GM12874 (cell line): ENCODE results near the gene ATP9B.

Source experiments
- CTCF ChIP-seq: IDR thresholded peaks from 2 replicates; pipeline ENCODE4 v1.5.1; 2011; ENCODE audit warnings: low read depth, mild to moderate bottlenecking, control low read depth, low read length, moderate library complexity; ENCODE audit not compliant: insufficient read depth

ATP9B gene

GRCh38 chr18:79187532-79188277 lies 118.5 kb downstream of the ATP9B start:
- no peak for TF ChIP-seq CTCF

- no peak for TF ChIP-seq CTCF
Measured at GRCh38 chr18:79191418-79191817, 122.2 kb downstream of the ATP9B start.

DNA sequence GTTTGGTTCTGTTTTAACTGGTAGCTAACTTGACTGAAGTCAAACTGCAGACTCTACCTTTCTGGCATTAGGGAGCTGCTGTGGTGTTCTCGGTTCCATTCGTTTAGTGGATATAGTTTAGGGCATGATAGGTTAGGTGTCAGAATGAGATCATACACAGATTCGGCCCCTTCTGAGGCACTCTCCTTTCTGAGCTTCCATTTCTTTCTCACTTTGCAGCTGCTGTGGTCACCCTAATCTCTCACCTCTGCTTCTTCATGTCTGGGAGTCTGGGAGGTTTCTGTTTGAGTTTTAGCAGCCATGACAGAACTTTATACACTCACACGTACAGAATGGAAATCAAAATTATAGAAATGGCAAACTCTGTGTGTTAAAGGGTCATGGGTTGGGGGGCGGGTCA lies 122.8 kb downstream of the ATP9B start:
- no peak for TF ChIP-seq CTCF

DNA sequence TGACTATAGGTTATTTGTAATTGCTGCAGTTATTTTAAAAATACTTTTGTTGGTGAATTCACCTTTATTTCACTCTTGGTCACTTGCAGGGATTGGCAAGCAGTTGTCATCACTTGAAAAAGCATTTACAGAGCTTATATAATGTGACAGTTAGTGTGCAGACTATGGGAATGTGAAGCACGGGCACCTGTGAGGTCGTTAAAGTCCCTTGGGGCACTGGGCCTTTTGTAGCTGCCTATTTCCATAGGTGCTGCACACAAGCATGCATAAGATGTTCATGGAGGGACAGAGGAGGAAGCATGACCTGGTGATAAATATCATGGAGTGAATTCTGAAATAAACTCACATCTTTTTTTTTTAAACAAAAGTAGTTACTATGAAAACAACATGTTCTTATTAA lies 124.6 kb downstream of the ATP9B start:
- no peak for TF ChIP-seq CTCF

- TF ChIP-seq CTCF, result no peak
Measured at GRCh38 chr18:79195716-79196683, 126.8 kb downstream of the ATP9B start.

- TF ChIP-seq CTCF, result no peak
Measured at GRCh38 chr18:79197531-79197930, 128.3 kb downstream of the ATP9B start.

DNA sequence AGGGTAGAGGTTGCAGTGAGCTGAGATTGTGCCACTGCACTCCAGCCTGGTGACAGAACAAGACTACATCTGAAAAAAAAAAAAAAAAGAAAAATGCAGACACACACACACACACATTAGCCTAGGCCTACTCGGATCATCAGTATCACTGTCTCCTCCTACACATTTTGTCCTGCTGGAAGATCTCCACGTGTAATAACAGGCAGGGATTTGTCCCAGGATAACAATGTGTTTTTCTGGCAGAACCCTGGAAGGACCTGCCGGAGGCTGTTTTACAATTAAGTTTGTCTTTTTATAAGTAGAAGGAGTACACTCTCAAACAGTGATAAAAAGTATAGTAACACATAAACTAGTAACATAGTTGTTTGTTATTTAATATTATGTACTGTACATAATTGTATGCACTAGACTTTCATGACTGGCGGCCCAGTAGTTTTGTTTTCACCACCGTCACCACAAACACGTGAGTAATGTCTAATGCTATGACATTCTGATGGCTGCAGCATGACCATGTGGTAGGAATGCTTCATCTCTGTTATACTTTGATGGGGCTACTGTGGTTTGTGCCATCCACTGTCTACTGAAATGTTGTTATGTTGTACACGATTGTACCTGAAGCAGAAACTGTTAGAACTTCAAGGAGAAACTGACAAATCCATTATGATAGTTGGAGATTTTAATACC lies 130.6 kb downstream of the ATP9B start:
- TF ChIP-seq CTCF, result no peak
